Heart left ventricle (tissue), 13 donors: ENCODE data around the gene ASB9.

ENCODE experiments used
- CTCF ChIP-seq, 12 donors: fragments of 200-600 bp; sonication (generic) in 4 of 12; IDR thresholded peaks; one replicate each; pipeline versions ENCODE4 v1.5.0 to v1.8.0; 2018 to 2022; ENCODE audit warnings: antibody characterized with exemption in 12 of 12, mild to moderate bottlenecking in 5 of 12
- POLR2A ChIP-seq, 2 donors: fragments of 450-650 bp; IDR thresholded peaks; one replicate each; pipeline ENCODE4 v1.6.1; 2017; ENCODE audit warnings: antibody characterized with exemption in 2 of 2, mild to moderate bottlenecking in 2 of 2, moderate library complexity in 2 of 2
- donor health status: ischemic (EF 13 %, LVEDD 7.1; RV severe dilation, severe dysfunction).
- donor health status: DM: no; HTN: yes; CAD: no.
- donor health status: DM: no; HTN: no; CAD: no.
- donor health status: ischemic (EF 25% LVEDD 6.9; RV normal size, moderate dysfunction).
- donor health status: ischemic (EF 25% LVEDD 5.7; RV mildly dilated, moderate dysfunction).
- donor health status: ischemic (EF 35%, LVEDD 5.7; RV mildly dilated, moderate dysfunction).
- donor health status: nonischemic (EF 11% LVEDD 7.7; RV severe dilation, severe dysfunction).
- donor health status: DM: yes; HTN: yes; CAD: no.
- donor health status: PGD.
- donor health status: ischemic (EF 29% LVEDD 5.4; RV normal size, mild dysfunction).
- donor health status: nonischemic (EF 23%, LVEDD 6.1; RV moderate dilation, normal function).

- TF ChIP-seq POLR2A (IDR thresholded peaks at IDR 0.05) (no peak), CTCF (IDR thresholded peaks at IDR 0.05) (no peak)
These were observed 23.0 kb upstream of the ASB9 start for GRCh38 chrX:15292861-15293260.
